Measurements from ENCODE around the gene HIVEP3. TPM values are rescaled to one million over a fixed set of nuclear protein-coding genes. Genes with fewer than 3 reads are reported as not detected.
A peak's percentile ranks its signal among the peaks of the same experiment; 100 is the strongest.

HIVEP3 gene
- total RNA-seq, 4 donors from 2014 or later: 4.2 to 6.5 (median 4.7) TPM

DNA sequence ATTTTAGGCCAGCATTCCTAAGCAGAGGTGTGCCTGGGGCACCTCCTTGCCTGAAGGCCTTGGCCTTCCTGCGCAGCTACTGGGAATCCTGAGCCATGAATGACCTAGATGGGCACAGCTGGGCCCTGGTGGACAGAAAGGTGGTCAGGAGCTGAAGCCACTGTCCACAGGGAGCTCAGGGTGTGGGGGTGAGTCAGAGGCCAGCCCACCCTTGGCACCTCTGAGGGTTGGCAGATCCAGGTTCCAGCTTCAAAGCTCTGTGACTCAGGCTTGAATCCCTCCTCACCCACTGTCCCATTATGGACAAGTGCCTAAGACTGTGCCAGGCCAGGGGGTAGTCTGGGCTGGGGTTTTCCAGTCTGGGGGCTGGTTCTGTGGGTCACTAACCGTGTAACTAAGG lies 427.8 kb downstream of the HIVEP3 start:
- H3K4me1 ChIP-seq: peaks cover 0 to 52% (median 11%) of the 10 kb centered on the region in 4 donors
- H3K36me3 ChIP-seq: no peaks in the 10 kb centered on the region
- H3K27me3 ChIP-seq: no peaks in the 10 kb centered on the region
- H3K9me3 ChIP-seq: no peaks in the 10 kb centered on the region
- no peak for DNase-seq (ENCODE audit: low spot score in 2 of 2)
- H3K4me3 ChIP-seq: no peak overlapping the region
- WGBS, 2 donors: 77 to 100% methylated on average over 1 of the region's 2 CpGs
- TF ChIP-seq POLR2A (IDR thresholded peaks at IDR 0.05) (no peak), EP300 (IDR thresholded peaks at IDR 0.05) (no peak)
- TF ChIP-seq, protein P1, sequence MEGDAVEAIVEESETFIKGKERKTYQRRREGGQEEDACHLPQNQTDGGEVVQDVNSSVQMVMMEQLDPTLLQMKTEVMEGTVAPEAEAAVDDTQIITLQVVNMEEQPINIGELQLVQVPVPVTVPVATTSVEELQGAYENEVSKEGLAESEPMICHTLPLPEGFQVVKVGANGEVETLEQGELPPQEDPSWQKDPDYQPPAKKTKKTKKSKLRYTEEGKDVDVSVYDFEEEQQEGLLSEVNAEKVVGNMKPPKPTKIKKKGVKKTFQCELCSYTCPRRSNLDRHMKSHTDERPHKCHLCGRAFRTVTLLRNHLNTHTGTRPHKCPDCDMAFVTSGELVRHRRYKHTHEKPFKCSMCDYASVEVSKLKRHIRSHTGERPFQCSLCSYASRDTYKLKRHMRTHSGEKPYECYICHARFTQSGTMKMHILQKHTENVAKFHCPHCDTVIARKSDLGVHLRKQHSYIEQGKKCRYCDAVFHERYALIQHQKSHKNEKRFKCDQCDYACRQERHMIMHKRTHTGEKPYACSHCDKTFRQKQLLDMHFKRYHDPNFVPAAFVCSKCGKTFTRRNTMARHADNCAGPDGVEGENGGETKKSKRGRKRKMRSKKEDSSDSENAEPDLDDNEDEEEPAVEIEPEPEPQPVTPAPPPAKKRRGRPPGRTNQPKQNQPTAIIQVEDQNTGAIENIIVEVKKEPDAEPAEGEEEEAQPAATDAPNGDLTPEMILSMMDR (IDR thresholded peaks at IDR 0.05): no peak
- no peak overlapping the region for H3K27ac ChIP-seq

DNA sequence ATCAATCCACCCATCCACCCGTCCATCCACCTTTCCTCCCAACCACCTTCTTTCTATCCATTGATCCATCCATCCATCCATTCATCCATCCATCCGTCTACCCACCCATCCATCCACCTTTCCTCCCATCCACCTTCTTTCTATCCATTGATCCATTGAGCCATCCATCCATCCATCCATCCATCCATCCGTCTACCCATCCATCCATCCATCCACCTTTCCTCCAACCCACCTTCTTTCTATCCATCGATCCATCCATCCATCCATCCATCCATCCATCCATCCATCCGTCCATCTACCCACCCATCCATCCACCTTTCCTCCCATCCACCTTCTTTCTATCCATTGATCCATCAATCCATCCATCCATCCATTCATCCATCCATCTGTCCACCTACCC lies 429.2 kb downstream of the HIVEP3 start:
- Histone ChIP-seq H3K27me3 (no peaks in the 10 kb centered on the region), H3K4me1 (peaks cover 0 to 52% (median 13%) of the 10 kb centered on the region in 4 donors), H3K36me3 (no peaks in the 10 kb centered on the region), H3K4me3 (no peak overlapping the region), H3K9me3 (no peaks in the 10 kb centered on the region), H3K27ac (peak overlapping the region in 1 of 4 donors; percentile 59)
- no peak for DNase-seq (ENCODE audit: low spot score in 2 of 2)
- WGBS, 2 donors: 89 to 95% methylated on average over 5 of the region's 5 CpGs
- TF ChIP-seq, protein P1 (IDR thresholded peaks at IDR 0.05): no peak
- TF ChIP-seq EP300 (IDR thresholded peaks at IDR 0.05) (no peak), POLR2A (IDR thresholded peaks at IDR 0.05) (no peak)

DNA sequence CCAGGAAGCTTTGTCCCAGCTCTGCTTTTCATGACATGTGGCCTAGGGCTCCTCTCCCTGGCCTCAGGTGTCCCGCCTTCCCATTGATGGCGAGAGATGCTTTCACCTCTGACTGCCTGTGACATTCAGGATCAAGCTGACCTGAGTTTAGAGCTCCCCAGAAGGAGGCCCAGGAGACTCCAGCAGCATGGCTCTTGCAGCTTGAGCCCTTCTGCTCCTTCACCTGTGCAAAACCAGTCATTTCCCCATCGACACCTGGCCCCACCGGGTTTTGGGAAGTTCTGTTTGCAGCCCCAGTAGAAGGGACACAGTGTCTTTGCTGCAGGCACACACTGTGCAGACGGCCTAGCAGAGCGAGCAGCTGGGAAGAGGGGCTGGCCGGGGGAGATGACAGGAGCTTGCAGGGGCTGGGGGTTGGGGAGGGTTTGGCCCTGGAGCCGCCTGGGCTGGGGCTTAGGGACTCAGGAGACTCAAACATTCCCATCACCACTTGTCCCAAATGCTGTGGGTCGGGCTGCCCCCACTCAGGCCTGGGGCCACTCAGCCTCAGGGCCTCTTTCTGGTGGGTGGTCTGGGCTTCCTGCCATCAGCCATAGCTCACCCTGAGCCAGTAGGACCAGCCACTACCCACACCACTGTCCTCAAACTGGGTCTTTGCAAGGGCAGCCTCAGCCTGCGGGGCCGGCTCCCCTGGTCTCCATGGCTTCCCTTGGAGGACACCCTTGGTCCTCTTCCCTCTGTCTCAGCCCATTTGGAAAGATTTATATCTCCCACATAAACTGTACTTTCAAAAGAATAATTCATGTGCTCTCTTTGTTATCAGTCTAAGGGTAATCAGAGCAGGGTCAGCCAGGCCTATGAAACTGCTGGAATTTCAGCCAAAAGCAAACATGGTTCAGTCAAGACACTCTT lies 430.4 kb downstream of the HIVEP3 start:
- 78 to 81% methylated on average over 10 to 11 of the region's 11 CpGs for WGBS, 2 donors
- no peaks in the 10 kb centered on the region for H3K27me3 ChIP-seq
- no peak overlapping the region for H3K4me3 ChIP-seq
- TF ChIP-seq POLR2A (IDR thresholded peaks at IDR 0.05) (no peak), EP300 (IDR thresholded peaks at IDR 0.05) (peak in 1 of 2 donors; percentile 9)
- TF ChIP-seq, protein P1 (IDR thresholded peaks at IDR 0.05): no peak
- H3K9me3 ChIP-seq: no peaks in the 10 kb centered on the region
- H3K27ac ChIP-seq: peak overlapping the region in 2 of 4 donors; percentile 59 to 64
- peaks cover 0 to 52% (median 13%) of the 10 kb centered on the region in 4 donors for H3K4me1 ChIP-seq
- no peak for DNase-seq (ENCODE audit: low spot score in 2 of 2)
- H3K36me3 ChIP-seq: no peaks in the 10 kb centered on the region

DNA sequence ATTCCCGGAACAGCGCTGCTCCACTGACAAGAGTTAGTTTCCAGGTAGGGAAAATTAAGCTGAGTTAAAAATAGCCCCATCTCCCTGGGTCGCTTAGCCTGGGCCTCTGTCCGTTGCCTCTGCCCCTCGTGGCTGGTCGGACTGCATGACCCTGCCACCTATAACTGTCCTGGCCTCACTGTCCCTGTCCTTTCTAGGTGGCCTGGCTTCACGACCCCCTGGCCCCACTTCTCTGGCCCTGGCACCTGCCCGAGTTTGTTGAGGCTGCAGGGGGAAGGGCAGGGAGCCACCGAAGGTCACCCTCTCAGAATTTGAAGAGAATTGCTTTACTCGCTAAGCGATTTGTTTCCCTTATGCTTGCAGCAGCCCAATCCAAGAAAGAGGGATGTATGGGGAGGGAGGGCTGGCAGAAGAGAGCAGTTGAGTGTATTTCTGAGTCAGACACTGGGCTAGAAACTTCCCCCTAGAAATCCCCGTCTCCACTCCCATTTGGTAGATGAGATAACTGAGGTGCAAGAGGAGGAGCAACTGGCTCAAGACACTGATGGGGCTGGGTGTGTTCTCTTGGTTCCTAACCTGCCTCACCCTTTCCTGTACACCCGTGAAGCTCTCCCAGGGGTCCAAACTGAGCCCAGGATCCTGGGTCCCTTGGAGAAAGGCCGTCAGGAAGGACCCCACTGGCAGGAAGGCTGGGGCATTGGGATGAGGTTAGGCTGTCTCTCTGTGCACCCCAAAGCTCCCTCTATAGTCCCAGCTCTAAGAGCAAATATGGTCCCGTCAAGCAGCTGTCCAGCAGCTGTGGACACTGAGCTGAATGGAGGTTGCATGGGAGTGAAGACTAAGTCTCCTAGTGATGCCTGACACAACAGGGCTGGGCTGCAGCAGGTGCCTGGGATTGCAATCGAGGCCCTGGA lies 431.3 kb downstream of the HIVEP3 start:
- H3K4me3 ChIP-seq: no peak overlapping the region
- peak overlapping the region in 1 of 4 donors; percentile 61 for H3K27ac ChIP-seq
- no peaks in the 10 kb centered on the region for H3K27me3 ChIP-seq
- 56 to 65% methylated on average over 16 of the region's 16 CpGs for WGBS, 2 donors
- peaks cover 0 to 52% (median 13%) of the 10 kb centered on the region in 4 donors for H3K4me1 ChIP-seq
- no peaks in the 10 kb centered on the region for H3K36me3 ChIP-seq
- no peak for DNase-seq (ENCODE audit: low spot score in 2 of 2)
- no peaks in the 10 kb centered on the region for H3K9me3 ChIP-seq
- no peak for TF ChIP-seq EP300 (IDR thresholded peaks at IDR 0.05)
- TF ChIP-seq, protein P1 (IDR thresholded peaks at IDR 0.05): no peak
- no peak for TF ChIP-seq POLR2A (IDR thresholded peaks at IDR 0.05)

Measured in tibial nerve (tissue), 4 donors.